ENCODE measurements around the gene C22orf39.
A peak's percentile ranks its signal among the peaks of the same experiment; 100 is the strongest.
"Not testable (repeated sequence)": the region's sequence is repeated elsewhere in the genome, so short reads cannot be mapped to it uniquely, and the experiment has no call there.

Gene C22orf39

GRCh38 chr22:19448739-19449421 is 1.4 kb upstream of the C22orf39 start:
- Mint-ChIP-seq H3K4me1 (peaks cover 44% of the 10 kb centered on the region), H3K9me3 (no peaks in the 10 kb centered on the region), H3K4me3 (peak overlapping the region; percentile 42), H3K27ac (peak overlapping the region; percentile 87), H3K36me3 (peaks cover 37% of the 10 kb centered on the region), H3K27me3 (no peaks in the 10 kb centered on the region)
- peak; percentile 4 for ATAC-seq

- H3K4me1 Mint-ChIP-seq: peaks cover 51% of the 10 kb centered on the region
Measured at GRCh38 chr22:19448076-19448607, 631 bp upstream of the C22orf39 start.

GRCh38 chr22:19446603-19447329 is 745 bp downstream of the C22orf39 start:
- ATAC-seq: no peak
- H3K4me3 Mint-ChIP-seq: peak overlapping the region; percentile 84

More at GRCh38 chr22:19448076-19448607, 631 bp upstream of the C22orf39 start:
- H3K27ac Mint-ChIP-seq: peak overlapping the region; percentile 87
- ATAC-seq: peak; percentile 85
- H3K27me3 Mint-ChIP-seq: no peaks in the 10 kb centered on the region
- H3K36me3 Mint-ChIP-seq: peaks cover 37% of the 10 kb centered on the region
- peak overlapping the region; percentile 84 for H3K4me3 Mint-ChIP-seq
- H3K9me3 Mint-ChIP-seq: no peaks in the 10 kb centered on the region

GRCh38 chr22:19445279-19445982 is 2.1 kb downstream of the C22orf39 start:
- peaks cover 58% of the 10 kb centered on the region for H3K4me1 Mint-ChIP-seq
- H3K9me3 Mint-ChIP-seq, ATAC-seq, H3K27ac Mint-ChIP-seq, H3K27me3 Mint-ChIP-seq, H3K4me3 Mint-ChIP-seq: not testable (repeated sequence)
- peaks cover 29% of the 10 kb centered on the region for H3K36me3 Mint-ChIP-seq

More at GRCh38 chr22:19446603-19447329, 745 bp downstream of the C22orf39 start:
- no peaks in the 10 kb centered on the region for H3K27me3 Mint-ChIP-seq
- H3K36me3 Mint-ChIP-seq: peaks cover 31% of the 10 kb centered on the region
- H3K9me3 Mint-ChIP-seq: no peaks in the 10 kb centered on the region
- H3K4me1 Mint-ChIP-seq: peaks cover 53% of the 10 kb centered on the region
- peak overlapping the region; percentile 87 for H3K27ac Mint-ChIP-seq

GRCh38 chr22:19443544-19444211 is 3.8 kb downstream of the C22orf39 start:
- Mint-ChIP-seq H3K4me3 (no peak overlapping the region), H3K27me3 (no peaks in the 10 kb centered on the region), H3K4me1 (peaks cover 53% of the 10 kb centered on the region), H3K27ac (peak overlapping the region; percentile 32), H3K36me3 (peaks cover 29% of the 10 kb centered on the region), H3K9me3 (no peaks in the 10 kb centered on the region)
- ATAC-seq: no peak

- Mint-ChIP-seq H3K36me3 (peaks cover 36% of the 10 kb centered on the region), H3K4me3 (no peak overlapping the region), H3K27ac (peak overlapping the region; percentile 22), H3K9me3 (no peaks in the 10 kb centered on the region), H3K27me3 (no peaks in the 10 kb centered on the region), H3K4me1 (peaks cover 44% of the 10 kb centered on the region)
- no peak for ATAC-seq
Measured at GRCh38 chr22:19442166-19442565, 5.3 kb downstream of the C22orf39 start.

- H3K9me3 Mint-ChIP-seq: no peaks in the 10 kb centered on the region
- H3K27me3 Mint-ChIP-seq: no peaks in the 10 kb centered on the region
- H3K4me1 Mint-ChIP-seq: peaks cover 38% of the 10 kb centered on the region
- H3K36me3 Mint-ChIP-seq: peaks cover 30% of the 10 kb centered on the region
- H3K4me3 Mint-ChIP-seq: no peak overlapping the region
- H3K27ac Mint-ChIP-seq: peak overlapping the region; percentile 49
- ATAC-seq: no peak
Measured at GRCh38 chr22:19440411-19441195, 6.9 kb downstream of the C22orf39 start.

- Mint-ChIP-seq H3K36me3 (peaks cover 23% of the 10 kb centered on the region), H3K9me3 (no peaks in the 10 kb centered on the region), H3K4me1 (peaks cover 39% of the 10 kb centered on the region), H3K4me3 (no peak overlapping the region), H3K27ac (no peak overlapping the region), H3K27me3 (no peaks in the 10 kb centered on the region)
- no peak for ATAC-seq
Measured at GRCh38 chr22:19438298-19438697, 9.2 kb downstream of the C22orf39 start.

GRCh38 chr22:19436444-19437161 is 10.9 kb downstream of the C22orf39 start:
- Mint-ChIP-seq H3K27ac (peak overlapping the region; percentile 1), H3K4me1 (peaks cover 43% of the 10 kb centered on the region), H3K36me3 (peaks cover 15% of the 10 kb centered on the region)
- not testable (repeated sequence) for H3K4me3 Mint-ChIP-seq, H3K27me3 Mint-ChIP-seq, ATAC-seq, H3K9me3 Mint-ChIP-seq

- H3K9me3 Mint-ChIP-seq: no peaks in the 10 kb centered on the region
- no peak overlapping the region for H3K4me3 Mint-ChIP-seq
- peaks cover 13% of the 10 kb centered on the region for H3K36me3 Mint-ChIP-seq
- H3K27ac Mint-ChIP-seq: peak overlapping the region; percentile 97
- ATAC-seq: no peak
- peaks cover 47% of the 10 kb centered on the region for H3K4me1 Mint-ChIP-seq
- no peaks in the 10 kb centered on the region for H3K27me3 Mint-ChIP-seq
Measured at GRCh38 chr22:19434829-19435580, 12.5 kb downstream of the C22orf39 start.

GRCh38 chr22:19434401-19434800 is 13.1 kb downstream of the C22orf39 start:
- peak overlapping the region; percentile 60 for H3K4me3 Mint-ChIP-seq
- H3K36me3 Mint-ChIP-seq: peaks cover 13% of the 10 kb centered on the region

GRCh38 chr22:19432133-19432851 is 15.2 kb downstream of the C22orf39 start, which contains the start of gene MRPL40:
Gene MRPL40, plus strand, starts transcription at chr22:19432545. Its CDS starts 10 bp downstream, at chr22:19432555.
- H3K9me3 Mint-ChIP-seq: no peaks in the 10 kb centered on the region
- no peaks in the 10 kb centered on the region for H3K27me3 Mint-ChIP-seq
- peak within 1 kb of the TSS; percentile 96 for H3K4me3 Mint-ChIP-seq
- H3K4me1 Mint-ChIP-seq: peaks cover 65% of the 10 kb centered on the region
- peak within 1 kb of the TSS; percentile 97 for H3K27ac Mint-ChIP-seq
- peak; percentile 97 for ATAC-seq
- peaks cover 7% of the 10 kb centered on the region for H3K36me3 Mint-ChIP-seq

More at GRCh38 chr22:19434401-19434800, 13.1 kb downstream of the C22orf39 start:
- Mint-ChIP-seq H3K4me1 (peaks cover 53% of the 10 kb centered on the region), H3K27me3 (no peaks in the 10 kb centered on the region), H3K9me3 (no peaks in the 10 kb centered on the region), H3K27ac (peak overlapping the region; percentile 97)
- no peak for ATAC-seq

Data from stimulated activated memory B cell treated with anti-CD40 and anti-IgM and Interleukin-4, amounts not matched to agents 10 μg/mL and 1 μg/mL and 100 μg/mL, for 72 hours (primary cell).